Measurements from ENCODE around the gene NR1D1.

NR1D1 gene

GRCh38 chr17:40097087-40097486 lies 3.3 kb downstream of the NR1D1 start:
- DNase-seq (ENCODE audit: low spot score) = no peak

- DNase-seq (ENCODE audit: low spot score) = no peak
These were observed 4.2 kb downstream of the NR1D1 start for GRCh38 chr17:40095944-40096791.

GRCh38 chr17:40095351-40095943 lies 4.9 kb downstream of the NR1D1 start:
- no peak for DNase-seq (ENCODE audit: low spot score)

GRCh38 chr17:40094874-40095273 lies 5.5 kb downstream of the NR1D1 start:
- DNase-seq (ENCODE audit: low spot score) = no peak

GRCh38 chr17:40093580-40094201 lies 6.7 kb downstream of the NR1D1 start:
- DNase-seq (ENCODE audit: low spot score) = no peak

- no peak for DNase-seq (ENCODE audit: low spot score)
These were observed 7.3 kb downstream of the NR1D1 start for GRCh38 chr17:40093005-40093579.

GRCh38 chr17:40092581-40092980 lies 7.8 kb downstream of the NR1D1 start:
- DNase-seq (ENCODE audit: low spot score) = no peak

GRCh38 chr17:40091691-40092397 lies 8.5 kb downstream of the NR1D1 start:
- DNase-seq (ENCODE audit: low spot score) = no peak

- no peak for DNase-seq (ENCODE audit: low spot score)
These were observed 9.9 kb downstream of the NR1D1 start for GRCh38 chr17:40090237-40091119.

- no peak for DNase-seq (ENCODE audit: low spot score)
These were observed 11.1 kb downstream of the NR1D1 start for GRCh38 chr17:40089077-40089895.

- no peak for DNase-seq (ENCODE audit: low spot score)
These were observed 12.3 kb downstream of the NR1D1 start for GRCh38 chr17:40087903-40088718.

GRCh38 chr17:40087049-40087794 lies 13.2 kb downstream of the NR1D1 start:
- no peak for DNase-seq (ENCODE audit: low spot score)

GRCh38 chr17:40086150-40087044 lies 14.0 kb downstream of the NR1D1 start:
- peak; percentile 81 for DNase-seq (ENCODE audit: low spot score)

GRCh38 chr17:40084477-40084876 lies 15.9 kb downstream of the NR1D1 start:
- no peak for DNase-seq (ENCODE audit: low spot score)

- DNase-seq (ENCODE audit: low spot score) = no peak
These were observed 20.8 kb downstream of the NR1D1 start for GRCh38 chr17:40079545-40079944.

- no peak for DNase-seq (ENCODE audit: low spot score)
These were observed 23.8 kb downstream of the NR1D1 start for GRCh38 chr17:40076591-40076990.

GRCh38 chr17:40075942-40076498 lies 24.4 kb downstream of the NR1D1 start:
- DNase-seq (ENCODE audit: low spot score) = no peak
